Measurements from ENCODE around the gene PIEZO1. TPM values are rescaled to one million over a fixed set of nuclear protein-coding genes. Genes with fewer than 3 reads are reported as not detected.

PIEZO1 gene
- total RNA-seq, 1 donor from 2014 or later: 247 TPM

DNA sequence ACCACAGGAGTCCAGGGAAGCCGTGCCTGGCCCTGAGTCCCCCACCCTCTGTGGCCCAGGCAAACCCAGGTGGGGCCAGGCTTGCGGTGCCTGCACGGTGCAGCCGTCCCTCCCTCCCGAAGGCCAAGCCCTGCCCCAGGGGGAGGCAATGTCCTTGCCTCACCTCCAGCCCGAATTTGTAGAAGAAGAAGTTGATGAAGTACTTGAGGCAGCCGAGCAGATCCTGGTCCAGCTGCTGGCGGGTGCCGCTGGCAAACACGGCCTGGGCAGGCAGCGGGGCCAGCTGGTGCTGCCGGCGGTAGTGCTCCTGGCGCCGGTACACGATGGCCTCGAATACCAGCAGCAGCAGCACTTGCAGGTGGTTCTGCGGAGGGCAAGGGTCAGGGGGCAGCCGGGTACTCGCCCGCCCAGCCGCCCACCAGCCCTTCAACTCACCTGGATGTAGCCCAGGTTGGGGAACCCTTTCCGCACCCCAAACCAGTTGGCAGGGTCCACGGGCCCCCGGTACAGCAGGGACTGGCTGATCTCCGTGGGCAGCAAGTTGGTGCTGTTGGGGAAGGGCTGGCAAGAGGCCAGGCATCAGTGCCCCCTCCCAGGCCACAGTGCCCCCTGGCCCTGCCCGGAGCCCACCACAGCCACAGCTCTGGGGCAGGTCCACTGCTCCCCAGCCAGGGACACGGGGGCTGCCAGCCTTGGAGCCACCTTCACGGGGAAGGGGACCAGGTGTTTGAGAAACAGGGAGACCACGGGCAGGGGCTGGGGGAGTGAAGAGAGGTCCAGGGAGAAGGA lies 52.7 kb downstream of the PIEZO1 start:
- TF ChIP-seq EZH2 (IDR thresholded peaks at IDR 0.05; ENCODE audit: insufficient read depth, low read length): no peak
- TF ChIP-seq, protein P1, sequence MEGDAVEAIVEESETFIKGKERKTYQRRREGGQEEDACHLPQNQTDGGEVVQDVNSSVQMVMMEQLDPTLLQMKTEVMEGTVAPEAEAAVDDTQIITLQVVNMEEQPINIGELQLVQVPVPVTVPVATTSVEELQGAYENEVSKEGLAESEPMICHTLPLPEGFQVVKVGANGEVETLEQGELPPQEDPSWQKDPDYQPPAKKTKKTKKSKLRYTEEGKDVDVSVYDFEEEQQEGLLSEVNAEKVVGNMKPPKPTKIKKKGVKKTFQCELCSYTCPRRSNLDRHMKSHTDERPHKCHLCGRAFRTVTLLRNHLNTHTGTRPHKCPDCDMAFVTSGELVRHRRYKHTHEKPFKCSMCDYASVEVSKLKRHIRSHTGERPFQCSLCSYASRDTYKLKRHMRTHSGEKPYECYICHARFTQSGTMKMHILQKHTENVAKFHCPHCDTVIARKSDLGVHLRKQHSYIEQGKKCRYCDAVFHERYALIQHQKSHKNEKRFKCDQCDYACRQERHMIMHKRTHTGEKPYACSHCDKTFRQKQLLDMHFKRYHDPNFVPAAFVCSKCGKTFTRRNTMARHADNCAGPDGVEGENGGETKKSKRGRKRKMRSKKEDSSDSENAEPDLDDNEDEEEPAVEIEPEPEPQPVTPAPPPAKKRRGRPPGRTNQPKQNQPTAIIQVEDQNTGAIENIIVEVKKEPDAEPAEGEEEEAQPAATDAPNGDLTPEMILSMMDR (IDR thresholded peaks at IDR 0.05; ENCODE audit: insufficient read depth, low read depth, low read length): no peak

GRCh38 chr16:88731699-88732098 lies 53.3 kb downstream of the PIEZO1 start:
- Histone ChIP-seq H3K36me3 (ENCODE audit: insufficient read depth, low read length) (no peaks in the 10 kb centered on the region), H3K4me1 (ENCODE audit: insufficient read depth, low read length) (peaks cover 12% of the 10 kb centered on the region), H3K9ac (ENCODE audit: low read length) (peak overlapping the region; percentile 53), H3K79me2 (ENCODE audit: insufficient read depth, low read length) (peaks cover 11% of the 10 kb centered on the region), H2AFZ (ENCODE audit: low read depth, low read length) (no peak overlapping the region), H3K9me3 (ENCODE audit: insufficient read depth, low read depth, low read length) (no peaks in the 10 kb centered on the region), H3K27ac (ENCODE audit: low read depth, low read length) (peak overlapping the region; percentile 37), H4K20me1 (ENCODE audit: insufficient read depth, low read length) (peaks cover 57% of the 10 kb centered on the region), H3K4me3 (ENCODE audit: insufficient read depth, low read depth, low read length) (no peak overlapping the region), H3K27me3 (ENCODE audit: insufficient read depth, low read length) (no peaks in the 10 kb centered on the region), H3K4me2 (ENCODE audit: low read length) (peak overlapping the region; percentile 55)
- DNase-seq (ENCODE audit: low read depth) (no peak), FAIRE-seq (no peak)
- H3K27ac Mint-ChIP-seq (ENCODE audit: unreplicated experiment): peak overlapping the region; percentile 87
- no peaks in the 10 kb centered on the region for H3K27me3 Mint-ChIP-seq (ENCODE audit: low read depth, unreplicated experiment)
- peaks cover 5% of the 10 kb centered on the region for H3K36me3 Mint-ChIP-seq (ENCODE audit: low read depth, unreplicated experiment)
- no peak overlapping the region for H3K4me3 Mint-ChIP-seq (ENCODE audit: unreplicated experiment)
- TF ChIP-seq, protein P1 (IDR thresholded peaks at IDR 0.05; ENCODE audit: insufficient read depth, low read depth, low read length): no peak
- TF ChIP-seq EZH2 (IDR thresholded peaks at IDR 0.05; ENCODE audit: insufficient read depth, low read length): no peak
- H3K9me3 Mint-ChIP-seq (ENCODE audit: unreplicated experiment): no peaks in the 10 kb centered on the region
- peaks cover 9% of the 10 kb centered on the region for H3K4me1 Mint-ChIP-seq (ENCODE audit: low read depth, unreplicated experiment)

More for the DNA sequence above, 52.7 kb downstream of the PIEZO1 start:
- Histone ChIP-seq H3K27me3 (ENCODE audit: insufficient read depth, low read length) (no peaks in the 10 kb centered on the region), H3K4me3 (ENCODE audit: insufficient read depth, low read depth, low read length) (no peak overlapping the region), H3K36me3 (ENCODE audit: insufficient read depth, low read length) (no peaks in the 10 kb centered on the region), H3K79me2 (ENCODE audit: insufficient read depth, low read length) (peaks cover 11% of the 10 kb centered on the region), H3K4me2 (ENCODE audit: low read length) (no peak overlapping the region), H2AFZ (ENCODE audit: low read depth, low read length) (no peak overlapping the region), H3K4me1 (ENCODE audit: insufficient read depth, low read length) (peaks cover 12% of the 10 kb centered on the region), H4K20me1 (ENCODE audit: insufficient read depth, low read length) (peaks cover 61% of the 10 kb centered on the region), H3K27ac (ENCODE audit: low read depth, low read length) (no peak overlapping the region), H3K9ac (ENCODE audit: low read length) (no peak overlapping the region), H3K9me3 (ENCODE audit: insufficient read depth, low read depth, low read length) (no peaks in the 10 kb centered on the region)
- H3K27ac Mint-ChIP-seq (ENCODE audit: unreplicated experiment): no peak overlapping the region
- H3K4me3 Mint-ChIP-seq (ENCODE audit: unreplicated experiment): no peak overlapping the region
- H3K36me3 Mint-ChIP-seq (ENCODE audit: low read depth, unreplicated experiment): peaks cover 5% of the 10 kb centered on the region
- no peaks in the 10 kb centered on the region for H3K9me3 Mint-ChIP-seq (ENCODE audit: unreplicated experiment)
- FAIRE-seq: no peak
- no peaks in the 10 kb centered on the region for H3K27me3 Mint-ChIP-seq (ENCODE audit: low read depth, unreplicated experiment)
- no peak for DNase-seq (ENCODE audit: low read depth)
- H3K4me1 Mint-ChIP-seq (ENCODE audit: low read depth, unreplicated experiment): peaks cover 9% of the 10 kb centered on the region

Data from astrocyte (in vitro differentiated cells and primary cell).